Activated naive CD8-positive, alpha-beta T cell treated with anti-CD3 and anti-CD28 coated beads, Interleukin-2, amount 10 ng/mL, durations not matched to agents 7 days and 5 days (primary cell): Measurements from ENCODE around the gene ADAP1. TPM values are rescaled to one million over a fixed set of nuclear protein-coding genes. Genes with fewer than 3 reads are reported as not detected.

ENCODE experiments used
- ATAC-seq: fragments of 150-1000 bp; cut with Tn5 transposase; one replicate; pipeline ENCODE4 v1.10.0; 2021; ENCODE audit warnings: low read depth, moderate library complexity
- POLR2A ChIA-PET: fragments of 350-600 bp; sonication (Branson Sonifier 250); formaldehyde crosslinking; loops from one replicate; lab custom pipeline; 2021; ENCODE audit warnings: antibody characterized with exemption; lab: Charles Lee
- DNase-seq: peaks from one replicate; pipeline ENCODE4 v3.0.0; 2021
- H3K27ac Mint-ChIP-seq: one replicate; pipeline ENCODE4 v1.8.0; 2022; ENCODE audit warnings: mild to moderate bottlenecking, mixed read lengths
- H3K27me3 Mint-ChIP-seq: one replicate; pipeline ENCODE4 v1.8.0; 2022; ENCODE audit warnings: mild to moderate bottlenecking, moderate library complexity, mixed read lengths
- H3K36me3 Mint-ChIP-seq: one replicate; pipeline ENCODE4 v1.8.0; 2021; ENCODE audit warnings: mild to moderate bottlenecking, mixed read lengths
- H3K4me1 Mint-ChIP-seq: one replicate; pipeline ENCODE4 v1.8.0; 2021; ENCODE audit warnings: mixed read lengths
- H3K4me3 Mint-ChIP-seq: one replicate; pipeline ENCODE4 v1.8.0; 2022; ENCODE audit warnings: mild to moderate bottlenecking, moderate library complexity, mixed read lengths
- H3K9me3 Mint-ChIP-seq: one replicate; pipeline ENCODE4 v1.8.0; 2021; ENCODE audit warnings: mixed read lengths
- total RNA-seq, 2 experiments: library from RNA; stranded (reverse); gene quantifications; one replicate each; pipeline ENCODE4 v1.2.3, GENCODE V29; 2021

ADAP1 gene
- total RNA-seq, 2 experiments from 2014 or later = 25.0 to 29.8 TPM

- Mint-ChIP-seq H3K4me3 (peak overlapping the region; percentile 93), H3K27me3 (no peaks in the 10 kb centered on the region), H3K27ac (no peak overlapping the region)
Measured at GRCh38 chr7:975702-976473, 21.4 kb upstream of the ADAP1 start.

GRCh38 chr7:974820-975681 lies 20.6 kb upstream of the ADAP1 start, which contains the start of gene COX19:
Gene COX19 (minus strand): TSS chr7:975549. CDS start chr7:975509, 40 bp downstream.
- POLR2A ChIA-PET = interaction anchor here (0.6 to 2.9 kb wide), 23 partner anchors 8 to 216 kb away, joined by 3 to 27 read pairs (median 5); partner anchors contain the start of genes GET4 and ZFAND2A
- Mint-ChIP-seq H3K4me1 (peaks cover 16% of the 10 kb centered on the region), H3K36me3 (peaks cover 10% of the 10 kb centered on the region), H3K9me3 (no peaks in the 10 kb centered on the region), H3K27me3 (no peaks in the 10 kb centered on the region), H3K4me3 (peak within 1 kb of the TSS; percentile 93), H3K27ac (peak within 1 kb of the TSS; percentile 89)
- peak; percentile 93 for DNase-seq
- peak; percentile 94 for ATAC-seq

More at GRCh38 chr7:975702-976473, 21.4 kb upstream of the ADAP1 start:
- ATAC-seq (no peak), DNase-seq (no peak)
- POLR2A ChIA-PET = interaction anchor here (0.6 to 2.9 kb wide), 16 partner anchors 8 to 184 kb away, joined by 3 to 27 read pairs (median 5); partner anchors contain the start of genes GET4 and ZFAND2A
- H3K9me3 Mint-ChIP-seq = no peaks in the 10 kb centered on the region
- peaks cover 9% of the 10 kb centered on the region for H3K36me3 Mint-ChIP-seq
- H3K4me1 Mint-ChIP-seq = peaks cover 14% of the 10 kb centered on the region

DNA sequence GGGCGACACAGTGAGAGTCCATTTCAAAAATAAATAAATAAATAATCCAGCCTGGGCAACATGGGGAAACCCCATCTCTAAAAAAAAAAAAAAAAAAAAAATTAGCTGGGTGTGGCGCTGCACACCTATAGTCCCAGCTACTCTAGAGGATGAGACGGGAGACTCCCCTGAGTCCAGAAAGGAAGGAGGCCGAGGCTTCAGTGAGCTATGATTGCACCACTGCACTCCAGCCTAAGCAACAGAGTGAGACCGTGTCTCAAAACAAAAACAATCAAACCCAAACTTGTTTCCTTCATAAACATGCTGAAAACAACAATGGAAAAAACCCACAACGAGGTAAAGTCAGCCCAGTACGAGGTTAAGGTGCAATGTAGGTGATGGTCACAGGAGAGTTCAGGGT lies 19.7 kb upstream of the ADAP1 start:
- POLR2A ChIA-PET = interaction anchor here (0.6 to 2.9 kb wide), 15 partner anchors 7 to 1259 kb away, joined by 3 to 27 read pairs (median 5); partner anchors contain the start of genes GET4 and ZFAND2A
- Mint-ChIP-seq H3K4me1 (peaks cover 16% of the 10 kb centered on the region), H3K27ac (peak overlapping the region; percentile 89), H3K4me3 (peak overlapping the region; percentile 93), H3K9me3 (no peaks in the 10 kb centered on the region), H3K27me3 (no peaks in the 10 kb centered on the region), H3K36me3 (peaks cover 10% of the 10 kb centered on the region)
- no peak for DNase-seq
- ATAC-seq = no peak

DNA sequence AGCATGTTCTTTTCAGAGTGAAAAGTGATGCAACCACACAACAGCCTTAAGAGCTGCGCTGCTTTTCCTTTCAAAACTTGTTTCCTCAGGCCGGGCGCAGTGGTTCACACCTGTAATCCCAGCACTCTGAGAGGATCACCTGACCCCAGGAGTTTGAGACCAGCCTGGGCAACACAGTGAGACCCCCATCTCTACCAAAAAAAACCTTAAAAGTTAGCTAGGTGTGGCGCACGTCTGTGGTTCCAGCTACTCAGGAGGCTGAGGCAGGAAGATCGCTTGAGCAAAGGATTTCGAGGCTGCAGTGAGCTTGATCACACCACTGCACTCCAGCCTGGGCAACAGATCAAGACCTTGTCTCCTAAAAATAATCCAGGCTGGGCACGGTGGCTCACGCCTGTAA lies 18.8 kb upstream of the ADAP1 start:
- Mint-ChIP-seq H3K27me3 (no peaks in the 10 kb centered on the region), H3K27ac (no peak overlapping the region), H3K4me1 (peaks cover 16% of the 10 kb centered on the region), H3K9me3 (no peaks in the 10 kb centered on the region), H3K4me3 (peak overlapping the region; percentile 56), H3K36me3 (peaks cover 10% of the 10 kb centered on the region)
- DNase-seq (no peak), ATAC-seq (no peak)
- POLR2A ChIA-PET = interaction anchor here (1.0 to 2.9 kb wide), 3 partner anchors 9 to 50 kb away, joined by 5 to 27 read pairs (median 6); no protein-coding TSS in a partner anchor

- no peak for ATAC-seq
- no peak for DNase-seq
- peaks cover 12% of the 10 kb centered on the region for H3K36me3 Mint-ChIP-seq
- no peaks in the 10 kb centered on the region for H3K27me3 Mint-ChIP-seq
- H3K9me3 Mint-ChIP-seq = no peaks in the 10 kb centered on the region
- POLR2A ChIA-PET = interaction anchor here (1.1 kb wide), 1 partner anchor 8 kb away, joined by 5 read pairs; no protein-coding TSS in a partner anchor
- peaks cover 16% of the 10 kb centered on the region for H3K4me1 Mint-ChIP-seq
- peak overlapping the region; percentile 56 for H3K4me3 Mint-ChIP-seq
- no peak overlapping the region for H3K27ac Mint-ChIP-seq
Measured at GRCh38 chr7:972676-973309, 18.3 kb upstream of the ADAP1 start.

GRCh38 chr7:972110-972509 lies 17.6 kb upstream of the ADAP1 start:
- Mint-ChIP-seq H3K9me3 (no peaks in the 10 kb centered on the region), H3K27ac (no peak overlapping the region), H3K4me1 (peaks cover 16% of the 10 kb centered on the region), H3K36me3 (peaks cover 14% of the 10 kb centered on the region), H3K4me3 (no peak overlapping the region), H3K27me3 (no peaks in the 10 kb centered on the region)
- ATAC-seq = no peak
- POLR2A ChIA-PET = no interaction called here
- DNase-seq = no peak

GRCh38 chr7:970744-971143 lies 16.3 kb upstream of the ADAP1 start:
- Mint-ChIP-seq H3K4me3 (no peak overlapping the region), H3K27me3 (no peaks in the 10 kb centered on the region), H3K4me1 (peaks cover 21% of the 10 kb centered on the region), H3K36me3 (peaks cover 18% of the 10 kb centered on the region), H3K9me3 (no peaks in the 10 kb centered on the region), H3K27ac (no peak overlapping the region)
- DNase-seq (no peak), ATAC-seq (no peak)
- POLR2A ChIA-PET = no interaction called here

- POLR2A ChIA-PET = interaction anchor here (0.7 kb wide), 2 partner anchors 19 to 185 kb away, joined by 3 to 5 read pairs; no protein-coding TSS in a partner anchor
Measured at GRCh38 chr7:969403-969802, 14.9 kb upstream of the ADAP1 start.

DNA sequence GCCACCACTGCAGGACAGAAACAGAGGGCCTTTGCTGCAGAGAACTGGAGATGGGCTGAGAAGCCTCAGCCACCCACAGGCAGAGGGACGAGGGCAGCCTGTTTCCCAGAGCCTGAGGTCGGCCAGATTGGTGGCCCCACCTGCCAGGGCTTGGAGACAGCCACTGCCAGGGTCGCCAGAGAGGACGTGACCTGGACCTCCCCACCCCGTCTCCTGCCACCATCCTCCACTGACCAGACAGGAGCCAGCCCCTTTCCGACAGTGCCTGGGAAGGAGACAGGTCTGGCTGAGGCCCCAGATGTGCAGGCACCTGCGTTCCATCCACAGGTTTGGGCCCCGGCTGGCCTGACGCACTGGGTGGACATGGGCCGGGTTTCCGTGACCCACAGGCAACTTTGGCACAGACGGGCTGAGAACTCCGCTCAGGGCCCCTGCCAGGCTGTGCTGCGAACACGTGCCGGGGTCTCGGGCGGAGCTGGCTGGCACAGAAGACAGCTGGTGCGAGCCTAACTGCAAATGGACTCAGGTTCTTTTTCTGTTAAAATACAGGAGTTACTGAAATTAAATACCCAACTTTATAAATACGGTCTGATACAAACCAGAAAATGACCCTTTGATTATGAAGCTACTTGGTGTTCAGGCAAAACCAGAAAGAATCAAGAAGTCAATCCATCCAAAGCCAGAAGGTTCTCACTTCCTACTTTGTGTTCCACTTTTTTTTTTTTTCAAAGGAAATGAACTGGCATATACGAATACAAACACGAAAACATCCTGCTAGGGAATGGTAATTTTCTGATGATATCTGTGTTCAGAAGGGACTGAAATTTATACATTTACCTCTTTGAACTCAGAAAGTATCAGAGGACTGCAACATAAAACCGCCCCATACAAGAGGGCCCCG lies 14.0 kb upstream of the ADAP1 start:
- Mint-ChIP-seq H3K36me3 (peaks cover 18% of the 10 kb centered on the region), H3K4me3 (no peak overlapping the region), H3K27me3 (no peaks in the 10 kb centered on the region), H3K4me1 (peaks cover 24% of the 10 kb centered on the region), H3K27ac (no peak overlapping the region), H3K9me3 (no peaks in the 10 kb centered on the region)
- DNase-seq (no peak), ATAC-seq (no peak)
- POLR2A ChIA-PET = interaction anchor here (0.7 to 1.2 kb wide), 2 partner anchors 15 to 186 kb away, joined by 3 to 6 read pairs; no protein-coding TSS in a partner anchor

More at GRCh38 chr7:969403-969802, 14.9 kb upstream of the ADAP1 start:
- ATAC-seq (no peak), DNase-seq (no peak)
- no peak overlapping the region for H3K27ac Mint-ChIP-seq
- peaks cover 26% of the 10 kb centered on the region for H3K4me1 Mint-ChIP-seq
- no peaks in the 10 kb centered on the region for H3K27me3 Mint-ChIP-seq
- H3K4me3 Mint-ChIP-seq = no peak overlapping the region
- H3K9me3 Mint-ChIP-seq = no peaks in the 10 kb centered on the region
- H3K36me3 Mint-ChIP-seq = peaks cover 18% of the 10 kb centered on the region

- no peak overlapping the region for H3K27ac Mint-ChIP-seq
- POLR2A ChIA-PET = interaction anchor here (1.2 to 2.4 kb wide), 2 partner anchors 8 to 14 kb away, joined by 6 to 12 read pairs; partner anchors contain the start of gene COX19
- peaks cover 18% of the 10 kb centered on the region for H3K36me3 Mint-ChIP-seq
- ATAC-seq = no peak
- H3K4me1 Mint-ChIP-seq = peaks cover 20% of the 10 kb centered on the region
- H3K9me3 Mint-ChIP-seq = no peaks in the 10 kb centered on the region
- H3K4me3 Mint-ChIP-seq = no peak overlapping the region
- H3K27me3 Mint-ChIP-seq = no peaks in the 10 kb centered on the region
- no peak for DNase-seq
Measured at GRCh38 chr7:967361-968082, 13.0 kb upstream of the ADAP1 start.

DNA sequence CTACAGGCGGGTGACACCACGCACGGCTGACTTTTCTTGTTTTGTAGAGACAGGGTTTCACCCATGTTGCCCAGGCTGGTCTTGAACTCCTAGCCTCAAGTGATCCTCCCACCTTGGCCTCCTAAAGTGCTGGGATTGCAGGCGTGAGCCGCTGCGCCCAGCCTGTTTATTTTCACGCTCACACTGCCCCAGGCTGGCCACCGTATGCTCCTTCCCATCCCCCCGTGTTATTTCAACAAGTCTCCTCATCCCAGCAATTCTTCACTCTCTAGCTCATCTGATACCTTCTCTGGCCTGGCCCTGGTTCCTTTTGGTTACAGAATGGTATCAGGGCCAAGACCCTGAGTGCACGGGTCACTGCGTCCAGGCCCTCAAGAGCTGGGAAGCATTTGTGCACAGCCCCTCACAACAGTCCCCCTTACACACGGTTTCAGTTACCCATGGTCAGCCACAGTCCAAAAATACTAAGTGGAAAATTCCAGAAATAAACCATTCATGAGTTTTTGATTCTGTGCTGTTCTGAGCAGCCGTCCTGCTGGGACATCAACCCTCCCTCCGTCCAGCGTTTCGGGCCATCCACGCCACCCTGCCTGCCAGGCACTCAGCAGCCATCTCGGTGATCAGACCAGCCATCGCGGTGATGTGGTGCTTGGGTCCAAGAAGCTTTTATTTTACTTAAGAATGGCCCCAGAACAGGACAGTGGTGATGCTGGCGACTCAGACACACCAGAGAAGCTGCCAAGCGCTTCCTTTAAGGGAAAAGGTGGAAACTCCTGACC lies 12.0 kb upstream of the ADAP1 start:
- POLR2A ChIA-PET = interaction anchor here (0.7 to 2.4 kb wide), 2 partner anchors 9 to 627 kb away, joined by 4 to 12 read pairs; partner anchors contain the start of gene COX19
- Mint-ChIP-seq H3K9me3 (no peaks in the 10 kb centered on the region), H3K36me3 (peaks cover 15% of the 10 kb centered on the region), H3K4me3 (peak overlapping the region; percentile 6), H3K4me1 (peaks cover 20% of the 10 kb centered on the region), H3K27me3 (no peaks in the 10 kb centered on the region), H3K27ac (no peak overlapping the region)
- ATAC-seq (no peak), DNase-seq (no peak)
